Measurements from ENCODE around the gene KLF7. TPM values are rescaled to one million over a fixed set of nuclear protein-coding genes. Genes with fewer than 3 reads are reported as not detected.

Gene KLF7
- total RNA-seq, 1 donor from 2014 or later = 5.2 TPM

GRCh38 chr2:207141386-207141785, 24.4 kb downstream of the KLF7 start:
- H3K27me3 Mint-ChIP-seq (ENCODE audit: insufficient read depth, low read depth) = peaks cover 3% of the 10 kb centered on the region

GRCh38 chr2:207140265-207140664, 25.5 kb downstream of the KLF7 start:
- H4K20me1 ChIP-seq (ENCODE audit: low read depth) = no peaks in the 10 kb centered on the region
- Mint-ChIP-seq H3K4me1 (peaks cover 73% of the 10 kb centered on the region), H3K27ac (no peak overlapping the region), H3K36me3 (peaks cover 9% of the 10 kb centered on the region), H3K27me3 (ENCODE audit: insufficient read depth, low read depth) (peaks cover 3% of the 10 kb centered on the region), H3K4me3 (no peak overlapping the region), H3K9me3 (no peaks in the 10 kb centered on the region)
- H3K27me3 ChIP-seq = no peaks in the 10 kb centered on the region
- TF ChIP-seq EZH2 (IDR thresholded peaks at IDR 0.05) = no peak
- TF ChIP-seq CTCF (IDR thresholded peaks at IDR 0.05) = no peak
- TF ChIP-seq EZH2phosphoT487 (IDR thresholded peaks at IDR 0.05) = no peak
- peaks cover 14% of the 10 kb centered on the region for H3F3A ChIP-seq (ENCODE audit: low read depth)
- H3K9me3 ChIP-seq (ENCODE audit: low read depth) = no peaks in the 10 kb centered on the region
- H3K27ac ChIP-seq = no peak overlapping the region
- H3K9ac ChIP-seq = no peak overlapping the region
- H3K4me2 ChIP-seq = no peak overlapping the region
- H3K4me3 ChIP-seq = no peak overlapping the region
- H3K79me2 ChIP-seq (ENCODE audit: low read depth) = peaks cover 21% of the 10 kb centered on the region
- H3K4me1 ChIP-seq = peaks cover 46% of the 10 kb centered on the region
- H3K36me3 ChIP-seq = no peaks in the 10 kb centered on the region
- DNase-seq (ENCODE audit: low spot score) = no peak
- H2AFZ ChIP-seq (replicated peaks) = no peak overlapping the region

More at GRCh38 chr2:207141386-207141785, 24.4 kb downstream of the KLF7 start:
- peak overlapping the region; percentile 59 for H3K27ac ChIP-seq
- H3K9ac ChIP-seq = no peak overlapping the region
- peaks cover 38% of the 10 kb centered on the region for H3K4me1 ChIP-seq
- no peaks in the 10 kb centered on the region for H3K36me3 ChIP-seq
- Mint-ChIP-seq H3K4me3 (no peak overlapping the region), H3K4me1 (peaks cover 62% of the 10 kb centered on the region), H3K27ac (no peak overlapping the region), H3K36me3 (peaks cover 14% of the 10 kb centered on the region), H3K9me3 (no peaks in the 10 kb centered on the region)
- no peaks in the 10 kb centered on the region for H3K9me3 ChIP-seq (ENCODE audit: low read depth)
- H2AFZ ChIP-seq (replicated peaks) = no peak overlapping the region
- TF ChIP-seq CTCF (IDR thresholded peaks at IDR 0.05) = no peak
- TF ChIP-seq EZH2phosphoT487 (IDR thresholded peaks at IDR 0.05) = no peak
- no peak for TF ChIP-seq EZH2 (IDR thresholded peaks at IDR 0.05)
- H3K27me3 ChIP-seq = no peaks in the 10 kb centered on the region
- H4K20me1 ChIP-seq (ENCODE audit: low read depth) = no peaks in the 10 kb centered on the region
- H3K4me2 ChIP-seq = peak overlapping the region; percentile 17
- H3K4me3 ChIP-seq = no peak overlapping the region
- DNase-seq (ENCODE audit: low spot score) = no peak
- H3K79me2 ChIP-seq (ENCODE audit: low read depth) = peaks cover 23% of the 10 kb centered on the region
- peaks cover 14% of the 10 kb centered on the region for H3F3A ChIP-seq (ENCODE audit: low read depth)

GRCh38 chr2:207139552-207139951, 26.2 kb downstream of the KLF7 start:
- Mint-ChIP-seq H3K36me3 (peaks cover 9% of the 10 kb centered on the region), H3K27me3 (ENCODE audit: insufficient read depth, low read depth) (peaks cover 3% of the 10 kb centered on the region), H3K27ac (no peak overlapping the region), H3K4me3 (no peak overlapping the region), H3K4me1 (peaks cover 71% of the 10 kb centered on the region), H3K9me3 (no peaks in the 10 kb centered on the region)
- TF ChIP-seq EZH2 (IDR thresholded peaks at IDR 0.05) = no peak
- TF ChIP-seq EZH2phosphoT487 (IDR thresholded peaks at IDR 0.05) = no peak
- no peak for TF ChIP-seq CTCF (IDR thresholded peaks at IDR 0.05)
- H3K36me3 ChIP-seq = no peaks in the 10 kb centered on the region
- H3K9me3 ChIP-seq (ENCODE audit: low read depth) = no peaks in the 10 kb centered on the region
- H4K20me1 ChIP-seq (ENCODE audit: low read depth) = no peaks in the 10 kb centered on the region
- H3K4me1 ChIP-seq = peaks cover 45% of the 10 kb centered on the region
- peaks cover 14% of the 10 kb centered on the region for H3F3A ChIP-seq (ENCODE audit: low read depth)
- H3K79me2 ChIP-seq (ENCODE audit: low read depth) = peaks cover 18% of the 10 kb centered on the region
- no peak for DNase-seq (ENCODE audit: low spot score)
- no peak overlapping the region for H3K9ac ChIP-seq
- H3K27ac ChIP-seq = no peak overlapping the region
- H2AFZ ChIP-seq (replicated peaks) = no peak overlapping the region
- no peaks in the 10 kb centered on the region for H3K27me3 ChIP-seq
- no peak overlapping the region for H3K4me2 ChIP-seq
- H3K4me3 ChIP-seq = no peak overlapping the region

All from neural progenitor cell (in vitro differentiated cells).